ENCODE measurements around the gene KCNMB2.
"Not testable (repeated sequence)": the region's sequence is repeated elsewhere in the genome, so short reads cannot be mapped to it uniquely, and the experiment has no call there.

The KCNMB2 gene

DNA sequence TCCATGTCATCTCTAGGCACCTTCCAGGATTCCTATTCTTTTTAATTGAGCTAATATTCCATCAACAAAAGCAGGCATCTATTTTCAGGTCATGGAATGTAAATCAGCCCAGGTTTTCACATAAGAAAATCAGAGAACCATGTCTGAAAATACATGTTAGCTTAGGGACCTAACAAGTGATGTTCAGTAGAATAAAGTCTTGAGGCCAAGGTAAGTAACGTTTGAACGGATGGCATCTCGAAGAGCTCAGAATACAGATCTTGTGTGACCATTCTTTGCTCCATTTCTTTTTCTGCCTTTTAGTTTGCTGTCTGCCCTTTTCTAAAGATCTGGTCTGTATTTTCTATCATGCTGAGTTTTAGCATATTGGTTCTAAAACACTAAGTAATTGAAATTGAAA, 16.5 kb upstream of the KCNMB2 start:
- no peak for DNase-seq (ENCODE audit: low spot score)

DNA sequence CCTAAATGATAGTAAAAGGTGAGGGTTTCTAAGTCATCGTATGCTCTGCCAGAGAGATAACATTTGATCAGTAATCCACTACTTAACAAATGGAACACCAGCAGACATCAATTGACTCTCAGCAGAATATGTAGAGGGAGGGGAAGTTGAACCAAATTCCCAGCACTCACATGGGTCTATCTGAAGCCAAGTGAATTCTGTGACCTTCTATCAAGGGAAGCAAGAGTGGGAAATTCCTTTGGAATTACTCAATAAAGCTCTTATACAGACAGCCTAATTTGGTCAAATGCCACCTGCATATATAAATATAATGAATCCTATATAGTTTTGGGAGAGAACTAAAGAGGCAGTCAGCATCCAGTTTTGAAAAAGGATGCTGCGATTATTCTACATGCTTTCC, 15.8 kb upstream of the KCNMB2 start:
- DNase-seq (ENCODE audit: low spot score): no peak

- DNase-seq (ENCODE audit: low spot score): no peak
Observed at GRCh38 chr3:178522200-178523052, 13.8 kb upstream of the KCNMB2 start.

- DNase-seq (ENCODE audit: low spot score): no peak
Observed at GRCh38 chr3:178525251-178525650, 11.0 kb upstream of the KCNMB2 start.

- DNase-seq (ENCODE audit: low spot score): no peak
Observed at GRCh38 chr3:178526291-178526690, 9.9 kb upstream of the KCNMB2 start.

GRCh38 chr3:178527981-178528380, 8.3 kb upstream of the KCNMB2 start:
- DNase-seq (ENCODE audit: low spot score): no peak

DNA sequence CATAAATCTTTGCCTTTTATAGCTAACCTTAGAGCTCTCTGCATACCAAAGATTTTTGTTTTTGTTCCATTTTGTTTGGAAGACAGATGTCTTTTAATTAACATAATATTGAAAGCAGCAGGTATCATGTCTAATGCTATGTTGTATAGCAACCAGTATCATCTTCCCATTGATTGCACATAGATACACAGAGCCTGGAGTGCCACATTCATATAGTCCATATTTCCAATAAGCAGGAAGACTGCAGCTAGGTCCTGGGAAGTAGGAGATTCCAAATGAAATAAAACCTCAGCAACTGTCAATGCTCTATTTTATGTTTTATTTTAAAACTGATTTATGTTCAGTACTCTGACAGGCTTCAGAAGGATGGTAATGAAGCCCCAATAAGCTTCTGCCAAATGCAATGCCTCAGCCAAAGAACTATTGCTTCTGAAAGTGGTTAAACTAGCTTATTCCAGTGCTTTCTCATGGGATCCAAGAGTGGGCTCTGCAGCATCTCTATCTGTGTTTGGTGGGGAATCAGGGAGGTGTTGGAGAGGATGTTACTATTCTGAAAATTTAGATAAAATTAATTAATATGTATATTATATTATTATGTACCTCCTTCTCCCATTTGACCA, 6.5 kb upstream of the KCNMB2 start:
- no peak for DNase-seq (ENCODE audit: low spot score)

DNA sequence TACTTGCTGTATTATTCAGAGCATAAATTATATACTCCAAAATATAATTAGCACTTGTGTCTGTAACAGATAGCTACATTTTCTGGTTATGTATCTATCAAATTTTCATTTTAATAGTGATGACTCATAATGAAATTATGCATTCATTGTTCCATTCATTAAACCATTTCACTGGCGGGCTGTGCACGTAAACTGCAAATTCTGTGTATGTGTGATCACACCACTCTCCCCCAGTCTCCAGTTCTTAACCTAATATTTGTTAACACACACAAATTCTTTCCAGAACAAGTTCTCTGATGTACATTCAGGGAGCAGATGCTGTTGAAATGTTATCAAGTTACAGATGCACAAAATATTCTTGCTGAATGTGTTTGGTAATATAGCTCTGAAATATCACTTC, 3.8 kb upstream of the KCNMB2 start:
- no peak for DNase-seq (ENCODE audit: low spot score)

GRCh38 chr3:178537122-178537705, 978 bp downstream of the KCNMB2 start:
- no peak for DNase-seq (ENCODE audit: low spot score)

GRCh38 chr3:178538056-178538455, 1.8 kb downstream of the KCNMB2 start:
- DNase-seq (ENCODE audit: low spot score): no peak

DNA sequence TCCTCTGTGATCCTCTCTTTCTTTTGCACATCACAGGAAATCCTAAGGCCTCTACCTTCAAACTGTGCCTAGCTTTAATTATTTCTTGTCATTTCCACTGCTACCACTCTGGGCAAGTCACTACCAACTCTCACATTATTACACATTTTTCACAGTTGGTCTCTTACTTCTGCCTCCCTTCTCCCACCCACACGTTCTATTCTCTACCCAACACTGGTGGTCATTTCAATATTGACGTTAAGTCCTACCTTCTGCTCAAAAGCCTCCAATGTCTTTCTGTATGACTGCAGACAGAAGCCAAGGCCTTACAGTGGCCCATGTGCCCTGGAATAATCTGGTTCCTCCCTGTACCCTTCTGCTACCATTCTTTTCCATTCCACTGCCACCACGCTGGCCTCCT, 3.9 kb downstream of the KCNMB2 start:
- no peak for DNase-seq (ENCODE audit: low spot score)

DNA sequence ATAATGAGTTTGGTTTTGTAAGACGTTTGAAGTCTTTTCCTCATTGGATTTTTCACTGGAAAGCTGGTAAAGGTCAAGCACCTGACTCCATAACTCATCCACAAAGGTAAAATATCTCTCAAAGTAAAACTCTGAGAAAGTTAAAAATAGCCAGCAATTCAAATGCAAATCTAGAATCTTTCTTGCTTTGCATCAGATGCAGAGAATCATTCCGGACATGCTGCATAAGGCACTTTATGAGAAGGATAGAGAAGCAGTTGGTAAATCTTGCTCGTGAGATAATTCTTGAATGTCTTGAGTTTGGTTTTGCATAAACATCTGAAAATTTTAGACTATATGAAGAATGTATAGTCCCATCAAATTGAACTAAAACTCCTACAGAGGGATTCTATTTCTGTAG, 9.1 kb downstream of the KCNMB2 start:
- no peak for DNase-seq (ENCODE audit: low spot score)

DNA sequence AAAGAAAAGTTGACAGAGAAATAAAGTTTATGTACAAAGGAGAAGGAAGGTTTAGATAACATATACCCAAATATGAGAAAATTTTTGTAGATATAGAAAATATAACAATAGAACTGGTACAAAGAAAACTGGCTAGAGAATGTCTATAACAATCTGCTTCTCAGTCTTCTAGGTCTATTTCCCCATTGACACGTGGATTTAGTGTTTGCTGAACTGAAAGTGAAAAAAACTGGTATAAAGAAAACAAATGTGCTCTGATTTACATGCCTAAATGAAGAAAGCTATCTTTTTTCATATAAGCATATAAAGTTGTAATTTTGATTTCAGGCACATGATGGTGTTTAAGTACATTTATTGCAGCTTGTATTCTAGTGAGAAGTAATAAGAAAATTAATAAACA, 9.8 kb downstream of the KCNMB2 start:
- DNase-seq (ENCODE audit: low spot score): peak; percentile 11

GRCh38 chr3:178549426-178549825, 13.2 kb downstream of the KCNMB2 start:
- DNase-seq (ENCODE audit: low spot score): not testable (repeated sequence)

- DNase-seq (ENCODE audit: low spot score): no peak
Observed at GRCh38 chr3:178551916-178552321, 15.7 kb downstream of the KCNMB2 start.

- DNase-seq (ENCODE audit: low spot score): no peak
Observed at GRCh38 chr3:178558637-178559036, 22.4 kb downstream of the KCNMB2 start.

GRCh38 chr3:178560759-178561158, 24.5 kb downstream of the KCNMB2 start:
- DNase-seq (ENCODE audit: low spot score): no peak

DNA sequence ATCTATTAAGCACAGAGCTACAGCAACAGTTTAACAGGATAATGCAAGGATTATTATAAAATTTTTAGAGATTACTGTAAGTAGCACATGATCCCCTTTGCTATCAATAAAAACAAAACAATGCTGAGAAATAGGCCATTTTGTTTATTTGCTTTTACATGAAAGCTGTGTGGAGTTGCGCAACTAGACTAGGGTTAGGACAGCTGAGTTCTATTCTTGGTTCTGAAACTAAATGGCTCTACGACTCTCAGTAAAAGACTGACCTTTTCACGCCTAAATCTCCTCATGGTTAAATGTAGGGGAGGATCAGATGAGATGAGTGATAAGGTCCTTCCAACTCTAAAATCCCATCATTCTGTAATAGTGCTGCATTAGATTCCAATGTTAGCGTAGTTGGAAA, 25.0 kb downstream of the KCNMB2 start:
- no peak for DNase-seq (ENCODE audit: low spot score)

DNA sequence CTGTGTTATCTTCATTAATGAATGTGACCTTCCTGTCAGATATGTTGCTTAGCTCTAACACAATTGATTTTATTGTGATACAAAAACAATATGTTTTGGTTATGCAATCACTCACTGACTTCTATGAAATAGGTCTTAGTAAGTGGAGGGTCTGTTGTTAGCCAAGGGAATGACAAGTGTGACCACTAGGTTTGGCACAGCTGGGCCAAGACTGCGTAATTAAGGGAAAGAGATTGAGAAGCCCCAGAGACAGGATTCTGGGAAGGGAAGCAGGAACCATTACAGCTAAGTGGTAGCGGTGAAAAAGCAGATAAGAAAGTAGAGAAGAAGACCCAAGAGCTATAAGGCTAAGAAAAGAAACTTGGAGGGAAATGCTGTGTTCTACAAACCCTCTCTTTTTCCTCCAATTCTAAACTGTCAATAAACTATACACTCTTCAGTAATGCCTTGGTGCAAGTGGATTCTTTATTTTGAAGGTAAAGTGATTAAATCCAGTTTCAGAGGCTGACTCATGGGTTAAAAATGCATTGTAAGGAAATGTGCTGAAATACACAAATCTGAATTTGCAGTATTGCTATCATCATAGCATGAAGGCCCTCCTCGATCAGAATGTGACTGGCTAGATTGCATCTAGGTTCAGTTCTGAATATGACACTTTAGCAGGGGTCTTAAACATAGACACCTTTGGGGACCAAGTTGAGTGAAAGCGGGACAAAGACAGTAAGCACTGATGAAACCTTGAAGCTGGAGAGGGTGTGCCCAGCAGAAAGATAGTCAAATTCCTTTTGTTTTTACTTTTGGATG, 26.1 kb downstream of the KCNMB2 start:
- no peak for DNase-seq (ENCODE audit: low spot score)

DNA sequence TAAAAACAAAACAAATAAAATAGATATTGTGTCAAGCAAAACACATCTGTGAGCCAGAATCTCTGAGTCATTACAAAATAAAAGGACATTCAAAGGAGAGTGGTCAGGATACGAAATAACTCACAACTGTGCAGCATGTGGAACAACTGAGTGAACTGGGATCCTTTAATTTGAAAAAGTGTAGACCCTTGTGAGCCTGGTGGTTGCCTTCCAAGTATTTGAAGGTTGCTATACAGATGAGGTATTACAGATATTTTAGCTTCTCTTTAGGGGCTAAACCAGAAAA, 26.7 kb downstream of the KCNMB2 start:
- no peak for DNase-seq (ENCODE audit: low spot score)

- no peak for DNase-seq (ENCODE audit: low spot score)
Observed at GRCh38 chr3:178567611-178568010, 31.4 kb downstream of the KCNMB2 start.

DNA sequence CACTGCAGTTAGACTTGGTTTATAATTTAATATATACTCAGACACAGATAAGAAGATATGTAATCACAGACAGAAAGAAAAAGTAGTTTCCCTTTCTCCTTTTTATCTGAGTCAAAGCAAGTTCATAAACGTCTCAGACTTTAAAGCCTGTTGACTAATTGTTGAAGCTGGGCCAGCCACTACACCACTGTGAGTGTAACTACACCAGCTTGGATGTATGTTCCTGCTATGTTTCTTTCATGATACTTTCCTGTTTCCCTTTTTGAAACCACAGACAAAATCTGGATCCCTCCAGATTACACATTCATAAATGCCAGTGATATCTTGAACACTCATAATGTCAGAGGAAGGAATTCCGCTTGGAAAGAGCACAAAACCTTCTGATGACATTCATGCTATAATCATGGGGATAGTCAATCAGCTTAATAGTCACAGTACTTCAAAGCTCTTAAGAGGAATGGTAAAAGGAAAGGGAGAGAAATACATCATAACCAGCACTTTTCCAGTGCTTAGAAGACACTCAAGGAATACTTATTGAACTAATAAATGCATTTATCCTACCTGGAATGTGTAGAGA, 32.0 kb downstream of the KCNMB2 start:
- no peak for DNase-seq (ENCODE audit: low spot score)
